ENCODE data around the gene CCDC117.
"Not testable (repeated sequence)": the region's sequence is repeated elsewhere in the genome, so short reads cannot be mapped to it uniquely, and the experiment has no call there.

Gene CCDC117

DNA sequence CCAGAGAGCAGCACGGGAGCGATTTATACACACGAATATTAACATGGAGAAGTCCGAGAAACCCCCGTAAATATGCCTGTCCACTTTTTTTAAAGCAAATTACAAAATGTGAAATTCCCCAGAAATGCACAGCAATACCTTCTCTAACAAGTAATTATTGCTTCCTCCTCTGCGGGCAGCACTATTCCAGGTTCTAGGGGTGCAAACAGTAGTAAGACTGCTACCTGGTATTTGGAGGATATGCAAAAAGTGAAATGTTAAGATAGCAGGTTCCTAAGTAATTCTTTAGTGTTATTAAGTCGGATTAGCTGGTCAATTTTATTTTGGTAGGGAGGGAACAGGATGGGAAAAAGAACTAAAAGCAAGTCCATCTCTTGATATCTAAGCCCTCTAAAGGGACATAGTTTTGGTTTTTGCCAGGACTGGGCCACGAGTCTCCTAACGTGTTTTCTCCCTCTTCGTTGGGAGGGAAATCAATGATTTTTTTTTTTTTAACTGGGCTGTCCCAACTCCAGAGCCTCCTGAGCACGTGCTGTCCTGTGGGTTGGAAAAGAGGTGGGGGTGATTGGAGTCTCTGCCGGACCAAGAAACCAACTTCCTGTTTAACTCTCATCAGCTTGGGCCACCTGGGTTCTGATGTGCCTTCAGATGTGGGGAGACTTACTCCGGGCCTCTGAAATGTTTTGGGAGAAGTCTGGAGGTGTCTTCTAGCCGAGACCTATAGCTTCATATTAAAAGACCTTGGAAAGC is 29.5 kb downstream of the CCDC117 start:
- no peak for DNase-seq

DNA sequence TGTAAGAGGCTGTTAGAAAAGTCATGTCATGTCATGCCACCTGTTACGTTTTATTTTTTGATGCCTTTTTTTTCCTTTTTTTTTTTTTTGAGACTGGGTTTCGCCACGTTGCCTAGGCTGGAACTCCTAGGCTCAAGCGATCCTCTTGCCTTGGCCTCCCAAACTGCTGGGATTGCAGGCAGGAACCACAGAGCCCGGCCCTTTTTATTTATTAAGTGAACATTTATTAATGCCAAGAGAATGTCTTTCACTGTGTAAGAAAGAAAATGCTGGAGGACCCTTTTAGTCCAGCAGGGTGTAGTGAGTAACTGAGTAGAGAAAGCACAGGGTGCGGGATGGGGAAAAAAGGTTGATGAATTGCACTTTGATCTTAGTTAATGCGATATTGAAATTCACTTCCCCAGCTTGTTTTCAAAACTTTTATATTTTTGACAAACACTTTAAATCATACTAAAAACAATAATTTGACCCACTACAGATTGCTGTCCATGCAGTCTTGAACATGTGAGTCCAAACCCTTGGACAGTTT is 30.2 kb downstream of the CCDC117 start:
- DNase-seq: no peak

DNA sequence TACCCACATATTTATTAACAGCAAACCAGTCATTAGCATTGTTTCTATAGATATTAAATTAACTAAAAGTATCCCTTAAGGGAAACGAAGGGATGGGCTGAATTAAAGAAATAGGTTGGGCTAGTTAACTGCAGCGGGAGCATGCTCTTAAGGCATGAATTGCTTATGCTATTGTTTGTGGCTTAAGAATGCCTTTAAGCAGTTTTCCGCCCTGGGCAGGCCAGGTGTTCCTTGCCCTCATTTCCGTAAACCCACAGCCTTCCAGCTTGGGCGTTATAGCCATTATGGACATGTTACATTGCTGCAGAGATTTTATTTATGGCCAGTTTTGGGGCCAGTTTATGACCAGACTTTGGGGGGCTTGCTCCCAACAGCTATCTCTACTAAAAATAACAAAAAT is 32.9 kb downstream of the CCDC117 start:
- DNase-seq: not testable (repeated sequence)

DNA sequence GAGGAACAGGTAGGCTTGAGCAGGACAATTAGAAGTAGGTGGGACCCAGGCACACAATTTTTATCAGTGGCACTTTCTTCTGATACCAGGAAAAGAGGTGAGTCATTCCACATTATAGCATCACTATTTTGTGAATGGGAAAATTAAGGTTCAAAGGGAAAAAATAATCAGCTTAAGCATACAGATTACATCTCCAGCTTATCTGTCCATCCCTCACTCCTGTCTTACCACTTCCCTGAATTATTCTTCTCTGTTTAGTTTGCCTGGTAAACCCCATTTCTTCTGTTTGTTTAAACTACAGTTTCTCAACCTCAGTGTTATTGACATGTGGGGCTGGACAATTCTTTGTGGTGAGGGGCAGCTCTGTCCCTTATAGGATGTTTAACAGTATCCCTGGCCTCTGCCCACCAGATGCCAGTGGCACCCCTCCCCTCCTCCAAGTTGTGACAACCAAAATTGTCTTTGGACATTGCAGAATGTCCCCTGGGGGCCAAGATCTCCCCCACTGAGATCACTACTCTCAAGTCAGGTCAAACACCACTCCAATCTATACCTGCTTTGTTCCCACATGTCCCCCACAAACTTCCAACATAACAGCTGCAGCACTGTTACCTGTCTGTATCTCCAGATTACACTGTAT is 36.3 kb downstream of the CCDC117 start:
- DNase-seq: no peak

DNA sequence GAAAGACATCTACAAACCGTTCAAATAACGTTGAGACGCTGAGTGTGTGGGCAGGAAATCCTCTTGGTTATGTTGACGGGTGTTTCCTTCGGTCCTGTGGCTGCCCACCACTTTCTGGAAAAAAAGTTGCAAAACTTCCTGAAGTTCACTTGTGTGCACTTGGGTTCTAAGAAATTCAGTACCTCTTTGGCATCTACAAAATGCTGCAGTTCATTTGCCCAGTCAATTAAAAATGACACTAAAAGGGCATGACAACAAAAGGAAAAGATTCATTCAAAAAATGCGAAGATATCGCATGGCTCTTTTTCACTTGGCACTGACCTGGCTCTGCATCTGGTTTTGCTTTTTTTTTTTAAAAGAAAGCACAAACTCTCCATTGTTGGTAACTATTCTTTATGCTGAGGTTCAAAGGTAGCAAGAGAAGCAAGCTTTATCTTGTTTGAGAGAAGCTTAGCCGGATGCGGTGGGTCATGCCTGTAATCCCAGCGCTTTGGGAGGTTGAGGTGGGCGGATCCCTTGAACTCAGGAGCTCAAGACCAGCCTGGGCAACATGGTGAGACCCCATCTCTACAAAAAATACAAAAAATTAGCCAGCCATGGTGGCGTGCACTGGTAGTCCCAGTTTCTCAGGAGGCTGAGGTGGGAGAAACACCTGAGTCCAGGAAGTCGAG is 38.5 kb downstream of the CCDC117 start:
- no peak for DNase-seq

DNA sequence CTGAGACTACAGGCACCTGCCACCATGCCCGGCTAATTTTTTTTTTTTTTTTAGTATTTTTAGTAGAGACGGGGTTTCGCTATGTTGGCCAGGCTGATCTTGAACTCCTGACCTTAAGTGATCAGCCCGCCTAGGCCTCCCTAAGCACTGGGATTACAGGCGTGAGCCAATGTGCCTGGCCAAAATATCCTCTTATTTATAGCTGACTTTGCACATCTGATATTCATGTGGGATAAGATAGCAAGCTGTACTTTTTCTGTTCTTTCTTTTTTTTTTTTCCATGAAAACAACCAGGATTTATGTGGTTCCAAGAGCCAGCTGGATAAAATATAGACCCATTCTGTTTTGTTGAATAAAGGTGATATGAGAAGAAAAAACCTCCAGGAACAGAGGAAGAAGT is 40.0 kb downstream of the CCDC117 start:
- no peak for DNase-seq

DNA sequence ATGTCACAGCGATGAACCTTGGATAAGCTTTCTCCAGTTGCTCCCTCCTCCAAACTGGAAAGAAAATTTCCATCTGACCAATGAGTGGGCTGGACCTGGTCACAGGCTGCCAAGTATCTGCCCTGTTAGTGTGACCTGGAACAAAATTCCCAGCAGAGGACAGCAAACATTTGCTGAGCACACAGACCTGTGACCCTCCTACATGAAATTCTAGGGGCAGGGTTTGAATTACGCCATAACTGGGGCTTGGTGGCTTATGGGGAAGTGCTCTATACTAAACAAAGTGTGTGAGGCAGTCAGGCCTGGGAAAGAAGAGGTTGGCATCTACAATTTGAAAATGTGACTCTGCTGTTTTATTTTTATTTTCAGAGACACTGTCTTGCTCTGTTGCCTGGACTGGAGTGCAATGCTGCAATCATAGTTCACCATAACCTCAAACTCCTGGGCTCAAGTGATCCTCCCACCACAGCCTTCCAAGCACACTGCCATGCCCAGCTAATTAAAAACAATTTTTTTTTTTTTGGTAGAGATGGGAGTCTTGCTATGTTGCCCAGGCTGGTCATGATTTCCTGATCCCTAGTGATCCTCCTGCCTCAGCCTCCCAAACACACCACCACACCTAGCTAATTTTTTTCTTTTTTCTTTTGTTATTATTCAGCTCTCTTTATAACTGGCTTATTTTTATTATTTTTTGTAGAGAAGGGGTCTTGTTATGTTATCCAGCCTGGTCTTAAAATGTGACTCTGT is 41.5 kb downstream of the CCDC117 start:
- no peak for DNase-seq

DNA sequence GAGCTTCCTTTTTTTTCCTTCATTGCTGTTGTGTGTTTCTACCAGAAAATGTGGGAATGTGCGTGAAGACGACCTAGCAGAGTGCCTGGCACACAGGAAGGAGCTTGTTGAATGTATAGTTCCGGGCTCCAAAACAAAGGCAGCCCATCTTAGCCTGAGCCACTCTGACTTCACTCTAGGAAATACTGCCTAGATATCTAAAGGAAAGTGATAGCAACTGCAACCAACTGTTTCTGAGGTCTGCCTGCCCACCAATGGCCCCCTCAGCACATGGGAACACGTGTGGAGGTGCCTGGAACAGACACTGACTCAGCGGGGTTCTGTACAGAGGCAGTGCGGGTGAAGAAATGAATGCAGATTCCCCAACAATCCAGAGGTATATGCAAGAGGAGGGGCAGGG is 42.6 kb downstream of the CCDC117 start:
- no peak for DNase-seq

DNA sequence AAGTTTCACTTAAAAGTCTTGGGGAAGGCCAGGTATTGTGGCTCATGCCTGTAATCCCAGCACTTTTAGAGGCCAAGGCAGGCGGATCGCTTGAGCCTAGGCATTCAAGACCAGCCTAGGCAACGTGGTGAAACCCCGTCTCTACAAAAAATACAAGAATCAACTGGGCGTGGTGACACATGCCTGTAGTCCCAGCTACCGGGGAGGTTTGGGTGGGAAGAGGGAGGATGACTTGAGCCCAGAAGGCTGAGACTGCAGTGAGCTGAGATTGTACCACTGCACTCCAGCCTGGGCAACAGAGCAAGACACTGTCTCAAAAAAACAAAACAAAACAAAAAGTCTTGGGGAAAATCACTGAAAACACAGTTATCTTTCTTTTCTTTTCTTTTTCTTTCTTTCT is 43.2 kb downstream of the CCDC117 start:
- DNase-seq: no peak

DNA sequence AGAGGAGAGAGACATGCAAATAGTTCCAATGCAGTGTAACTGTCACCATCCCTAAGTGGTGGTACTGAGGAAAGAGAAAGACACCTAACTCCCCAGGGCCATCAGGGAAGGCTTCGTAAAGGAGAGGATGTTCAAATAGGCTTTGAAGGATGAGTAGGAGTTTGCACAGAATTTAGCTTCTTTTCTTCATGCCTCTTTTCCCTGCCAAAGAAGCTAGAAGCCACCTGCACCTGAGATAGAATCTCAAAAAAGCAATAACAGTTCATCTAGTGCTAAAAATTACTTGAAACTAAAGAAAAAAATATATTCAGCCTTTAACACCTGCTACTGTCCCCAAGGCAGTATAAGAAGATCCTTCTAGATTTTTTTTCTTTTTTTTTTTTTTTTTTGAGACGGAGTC is 44.6 kb downstream of the CCDC117 start:
- DNase-seq: no peak

DNA sequence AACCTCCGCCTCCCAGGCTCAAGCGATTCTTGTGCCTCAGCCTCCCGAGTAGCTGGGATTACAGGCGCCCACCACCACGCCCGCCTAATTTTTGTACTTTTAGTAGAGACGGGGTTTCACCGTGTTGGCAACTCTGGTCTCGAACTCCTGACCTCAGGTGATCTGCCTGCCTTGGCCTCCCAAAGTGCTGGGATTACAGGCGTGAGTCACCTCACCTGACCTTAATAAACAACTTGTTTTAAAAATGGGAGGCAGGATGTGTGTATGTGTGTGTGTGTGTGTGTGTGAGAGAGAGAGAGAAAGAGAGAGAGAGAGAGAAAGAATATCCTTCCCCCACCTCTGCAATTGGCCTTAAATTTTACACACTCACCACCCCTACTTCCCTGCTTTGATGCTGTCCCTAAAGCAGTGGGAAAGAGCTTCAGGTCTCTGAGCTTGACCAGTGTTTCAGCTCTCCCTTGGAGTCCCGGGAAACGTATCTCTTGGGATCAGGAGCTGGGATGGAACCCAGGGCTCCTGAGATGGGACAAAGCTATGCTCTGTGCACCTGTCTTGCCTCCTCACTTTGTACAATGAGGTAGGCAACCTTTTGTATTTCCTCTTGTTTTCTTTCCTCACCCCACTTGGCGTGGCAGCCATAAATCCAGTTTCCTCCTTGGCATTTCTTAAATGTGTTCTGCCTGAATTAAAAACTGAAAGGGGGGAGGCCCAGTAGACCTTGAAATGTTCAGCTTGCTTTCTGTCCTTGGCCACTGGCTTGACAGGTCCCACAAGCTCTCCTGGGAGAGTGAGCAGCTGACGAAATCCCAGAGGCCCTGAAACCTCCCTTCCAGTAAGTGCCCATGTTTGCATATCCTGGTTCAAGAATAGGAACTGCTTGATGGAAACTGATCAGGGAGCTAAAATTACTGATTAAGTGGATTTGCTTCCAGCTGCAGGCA is 45.7 kb downstream of the CCDC117 start:
- no peak for DNase-seq

DNA sequence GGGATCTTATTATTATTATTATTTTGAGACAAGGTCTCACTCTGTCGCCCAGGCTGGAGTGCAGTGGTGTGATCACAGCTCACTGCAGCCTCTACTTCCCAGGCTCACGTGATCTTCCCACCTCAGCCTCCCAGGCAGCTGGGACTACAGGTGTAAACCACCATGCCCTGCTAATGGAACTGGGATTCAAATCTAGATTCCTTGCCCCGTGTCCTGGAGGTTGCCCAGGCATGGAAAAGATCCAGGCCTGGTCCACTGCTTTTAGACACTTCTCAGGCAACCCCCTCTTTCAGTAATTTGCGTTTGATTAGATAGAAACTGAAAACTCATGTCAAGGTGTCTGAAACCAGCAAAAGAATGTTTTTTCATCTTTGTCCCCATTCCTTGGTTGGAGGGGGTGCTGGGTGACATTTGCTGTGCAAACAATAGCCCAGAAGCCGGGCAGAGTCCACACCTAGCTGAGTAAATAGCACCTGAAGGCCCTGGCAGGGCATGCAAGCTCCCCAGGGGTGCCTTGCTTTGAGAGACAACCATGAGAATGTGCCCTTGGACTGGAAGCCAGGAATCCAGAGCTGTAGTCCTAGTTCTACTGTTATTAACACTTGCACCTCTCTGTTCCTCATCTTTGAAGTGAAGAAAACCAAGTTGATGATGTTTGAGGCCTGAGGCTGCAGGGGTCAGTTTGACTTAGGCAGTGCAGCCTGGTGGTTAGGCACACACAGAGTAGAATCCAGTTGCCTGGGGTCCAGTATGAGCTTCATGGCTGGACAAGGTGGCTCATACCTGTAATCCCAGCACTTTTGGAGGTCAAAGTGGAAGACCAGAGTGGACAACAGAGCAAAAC is 47.0 kb downstream of the CCDC117 start:
- DNase-seq: no peak

DNA sequence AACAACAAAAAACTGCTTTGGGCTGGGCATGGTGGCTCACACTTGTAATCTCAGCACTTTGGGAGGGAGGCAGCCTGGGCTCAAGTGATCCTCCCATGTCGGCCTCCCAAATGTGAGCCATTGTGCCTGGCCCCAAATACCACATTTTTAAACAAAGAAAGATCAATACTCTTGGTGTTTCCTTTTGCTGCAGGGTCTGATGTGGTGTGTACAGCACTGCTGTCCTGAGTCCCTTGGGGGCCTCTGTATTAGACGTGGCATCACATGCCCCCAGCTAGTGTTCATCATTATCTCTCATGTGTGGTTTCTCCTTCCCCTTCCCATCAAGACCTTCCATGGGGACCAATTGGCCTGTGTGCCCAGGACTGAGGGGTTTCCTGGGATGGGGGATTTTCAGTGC is 48.4 kb downstream of the CCDC117 start:
- DNase-seq: no peak

DNA sequence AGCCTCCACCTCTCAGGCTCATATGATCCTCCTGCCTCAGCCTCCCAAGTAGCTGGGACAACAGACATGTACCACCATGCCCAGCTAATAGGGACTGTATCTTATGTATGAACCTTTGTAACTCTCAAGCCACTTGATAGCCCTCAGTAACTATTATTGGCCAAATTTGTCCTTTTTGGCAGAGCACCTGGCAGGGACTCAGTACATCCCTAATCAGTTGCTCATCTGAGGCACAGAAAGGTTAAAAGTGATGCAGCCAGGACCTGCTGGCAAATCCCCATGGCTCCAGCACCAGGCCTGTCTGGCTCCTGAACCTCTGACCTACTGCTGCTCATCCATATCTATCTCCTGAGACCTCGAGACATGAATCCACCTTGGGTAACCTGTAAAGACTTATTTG is 49.0 kb downstream of the CCDC117 start:
- DNase-seq: no peak

DNA sequence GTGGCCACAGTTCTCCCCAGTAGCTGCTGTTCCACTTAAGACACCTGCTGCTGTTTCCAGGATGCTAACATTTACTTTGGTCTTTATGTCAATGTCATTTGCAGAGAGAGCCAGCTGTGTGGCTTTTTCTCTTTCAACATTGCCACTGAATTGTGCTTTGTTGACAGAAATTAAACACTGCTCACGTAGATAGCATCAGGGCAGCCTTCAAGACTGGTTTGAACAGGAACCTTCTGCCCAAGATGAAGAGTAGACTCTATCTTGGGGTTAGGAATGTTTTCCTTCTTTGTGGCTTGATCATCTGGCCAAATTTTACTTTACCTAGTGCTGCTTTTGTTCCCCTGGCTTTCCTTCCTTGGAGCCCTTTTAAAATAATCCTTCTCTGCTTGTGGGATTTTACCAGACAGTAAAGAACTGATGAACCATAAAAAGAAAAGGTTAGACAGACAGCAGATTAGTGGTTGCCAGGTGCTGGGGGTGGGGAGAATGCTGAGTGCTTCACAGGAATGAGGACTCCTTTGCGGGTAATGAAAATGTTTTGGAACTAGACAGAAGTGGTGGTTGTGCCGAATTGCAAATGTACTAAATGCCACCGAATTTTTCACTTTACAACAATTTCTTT is 50.5 kb downstream of the CCDC117 start:
- DNase-seq: no peak

DNA sequence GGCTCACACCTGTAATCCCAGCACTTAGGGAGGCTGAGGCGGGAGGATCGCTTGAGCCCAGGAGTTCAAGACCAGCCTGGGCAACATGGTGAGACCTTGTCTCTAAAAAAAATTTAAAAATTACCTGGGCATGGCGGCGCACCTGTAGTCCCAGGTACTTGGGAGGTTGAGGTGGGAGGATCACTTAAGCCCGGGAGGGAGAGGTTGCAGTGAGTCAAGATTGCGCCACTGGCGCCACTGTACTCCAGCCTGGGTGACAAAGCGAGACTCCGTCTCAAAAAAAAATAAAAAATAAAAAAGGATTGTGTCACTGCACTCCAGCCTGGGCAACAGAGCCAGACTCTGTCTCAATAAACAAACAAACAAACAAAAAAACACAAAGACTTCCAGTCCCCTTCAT is 52.0 kb downstream of the CCDC117 start:
- DNase-seq: not testable (repeated sequence)

DNA sequence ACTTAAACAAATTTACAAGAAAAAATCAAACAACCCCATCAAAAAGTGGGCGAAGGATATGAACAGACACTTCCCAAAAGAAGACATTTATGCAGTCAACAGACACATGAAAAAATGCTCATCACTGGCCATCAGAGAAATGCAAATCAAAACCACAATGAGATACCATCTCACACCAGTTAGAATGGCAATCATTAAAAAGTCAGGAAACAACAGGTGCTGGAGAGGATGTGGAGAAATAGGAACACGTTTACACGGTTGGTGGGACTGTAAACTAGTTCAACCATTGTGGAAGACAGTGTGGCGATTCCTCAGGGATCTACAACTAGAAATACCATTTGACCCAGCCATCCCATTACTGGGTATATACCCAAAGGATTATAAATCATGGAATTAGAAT is 53.9 kb downstream of the CCDC117 start:
- DNase-seq: not testable (repeated sequence)

DNA sequence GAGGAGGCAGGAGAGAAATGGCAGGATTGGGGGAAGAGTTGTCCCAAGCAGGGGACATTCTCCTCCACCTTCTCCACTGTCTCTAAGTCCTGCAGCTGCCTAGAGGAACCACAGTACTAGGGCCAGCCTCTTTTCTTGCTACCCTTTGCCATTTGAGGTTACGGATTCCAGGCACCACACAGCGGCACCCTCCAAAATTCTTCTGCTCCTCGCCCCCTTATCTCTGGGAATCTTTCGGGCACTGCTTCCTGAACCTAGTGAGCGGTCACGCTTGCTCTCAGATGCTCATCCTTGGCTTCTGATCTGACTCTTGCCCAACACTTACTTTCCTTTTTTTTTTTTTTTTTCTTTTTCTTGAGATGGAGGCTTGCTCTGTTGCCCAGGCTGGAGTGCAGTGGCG is 54.4 kb downstream of the CCDC117 start:
- no peak for DNase-seq

DNA sequence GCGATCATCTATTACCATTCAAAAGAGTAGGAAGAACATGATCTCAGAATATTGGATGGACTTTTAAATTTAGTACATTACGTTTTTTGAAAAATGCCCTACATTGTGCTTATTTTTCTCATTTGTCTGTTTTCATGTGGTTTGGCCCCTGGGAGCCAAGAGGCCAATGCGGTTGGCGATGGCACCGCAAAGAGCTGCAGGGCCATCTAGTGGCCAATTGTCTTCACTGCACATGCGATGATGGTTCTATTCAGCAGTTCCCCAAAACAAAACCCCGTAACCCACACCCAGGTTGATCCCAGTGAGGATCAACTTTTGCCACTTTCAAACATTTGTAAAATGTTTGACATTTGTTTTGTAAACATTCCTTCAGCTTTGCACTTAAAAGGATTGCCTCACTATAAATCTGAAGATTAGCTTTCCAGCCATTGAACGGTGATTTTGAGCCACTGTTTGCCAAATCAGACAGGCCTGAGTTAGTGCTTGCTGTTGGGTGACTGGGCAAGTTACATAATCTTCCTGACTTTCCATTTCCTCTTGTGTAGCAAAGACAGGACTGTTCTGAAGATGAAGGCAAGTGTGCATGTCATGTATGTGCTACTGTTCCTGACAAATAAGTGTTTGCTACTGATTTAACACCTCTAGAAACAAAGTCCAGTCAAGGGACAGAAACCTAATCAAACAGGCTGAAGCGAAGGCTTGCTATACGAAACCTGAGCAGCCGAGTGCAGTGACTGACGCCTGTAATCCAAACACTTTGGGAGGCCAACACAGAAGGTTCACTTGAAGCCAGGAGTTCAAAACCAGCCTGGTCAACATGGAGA is 57.1 kb downstream of the CCDC117 start:
- DNase-seq: peak; percentile 71

DNA sequence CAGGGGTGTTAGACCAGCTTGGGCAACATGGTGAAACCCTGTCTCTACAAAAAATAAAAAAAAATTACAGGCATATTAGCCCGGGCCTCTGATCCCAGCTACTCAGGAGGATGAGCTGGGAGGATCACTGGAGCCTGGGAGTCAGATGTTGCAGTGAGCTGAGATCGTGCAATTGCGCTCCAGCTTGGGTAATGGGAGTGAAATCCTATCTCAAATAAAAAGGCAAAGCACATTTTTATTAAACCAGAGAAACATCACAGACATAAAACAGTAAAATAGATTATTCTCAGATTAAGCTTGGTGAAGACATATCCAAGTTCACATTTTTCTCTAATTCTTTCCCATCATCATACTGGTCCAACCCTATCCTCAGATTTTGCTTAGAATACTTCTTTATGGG is 57.9 kb downstream of the CCDC117 start:
- DNase-seq: no peak

Data from activated T-cell treated with anti-CD3 and anti-CD28 coated beads for 4 hours (primary cell).